HG03520 (cell line): ENCODE data around the gene PCDHGC3.
A peak's percentile ranks its signal among the peaks of the same experiment; 100 is the strongest.

Experiments
- ATAC-seq: cut with Tn5 transposase; IDR thresholded peaks from one replicate; pipeline ENCODE4 v1.9.1; 2021; ENCODE audit warnings: mild to moderate bottlenecking, moderate library complexity; ENCODE audit not compliant: unreplicated experiment

The PCDHGC3 gene

GRCh38 chr5:141519605-141520565 lies 44.1 kb downstream of the PCDHGC3 start:
- no peak for ATAC-seq

GRCh38 chr5:141521244-141521781 lies 45.5 kb downstream of the PCDHGC3 start:
- no peak for ATAC-seq

GRCh38 chr5:141522301-141522700 lies 46.5 kb downstream of the PCDHGC3 start:
- ATAC-seq: no peak

DNA sequence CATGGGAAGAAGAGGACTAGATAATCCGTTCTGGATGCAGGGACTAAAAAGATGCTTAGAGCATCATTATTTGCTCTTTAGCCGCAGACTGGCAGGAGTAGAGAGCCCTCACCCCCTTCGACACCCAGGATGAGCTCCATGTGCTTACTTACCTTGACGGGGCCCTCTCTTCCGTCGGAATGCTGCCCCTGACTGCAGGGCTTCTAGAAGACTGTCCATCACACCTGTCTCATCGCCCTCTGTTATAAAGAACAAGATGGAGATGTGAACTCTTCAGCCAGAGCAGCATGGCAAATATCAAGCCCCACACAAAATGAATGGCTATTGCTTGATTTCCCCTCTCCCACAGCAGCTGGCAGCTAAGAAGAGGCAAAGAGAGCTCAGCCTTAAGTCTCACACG lies 48.2 kb downstream of the PCDHGC3 start:
- no peak for ATAC-seq

DNA sequence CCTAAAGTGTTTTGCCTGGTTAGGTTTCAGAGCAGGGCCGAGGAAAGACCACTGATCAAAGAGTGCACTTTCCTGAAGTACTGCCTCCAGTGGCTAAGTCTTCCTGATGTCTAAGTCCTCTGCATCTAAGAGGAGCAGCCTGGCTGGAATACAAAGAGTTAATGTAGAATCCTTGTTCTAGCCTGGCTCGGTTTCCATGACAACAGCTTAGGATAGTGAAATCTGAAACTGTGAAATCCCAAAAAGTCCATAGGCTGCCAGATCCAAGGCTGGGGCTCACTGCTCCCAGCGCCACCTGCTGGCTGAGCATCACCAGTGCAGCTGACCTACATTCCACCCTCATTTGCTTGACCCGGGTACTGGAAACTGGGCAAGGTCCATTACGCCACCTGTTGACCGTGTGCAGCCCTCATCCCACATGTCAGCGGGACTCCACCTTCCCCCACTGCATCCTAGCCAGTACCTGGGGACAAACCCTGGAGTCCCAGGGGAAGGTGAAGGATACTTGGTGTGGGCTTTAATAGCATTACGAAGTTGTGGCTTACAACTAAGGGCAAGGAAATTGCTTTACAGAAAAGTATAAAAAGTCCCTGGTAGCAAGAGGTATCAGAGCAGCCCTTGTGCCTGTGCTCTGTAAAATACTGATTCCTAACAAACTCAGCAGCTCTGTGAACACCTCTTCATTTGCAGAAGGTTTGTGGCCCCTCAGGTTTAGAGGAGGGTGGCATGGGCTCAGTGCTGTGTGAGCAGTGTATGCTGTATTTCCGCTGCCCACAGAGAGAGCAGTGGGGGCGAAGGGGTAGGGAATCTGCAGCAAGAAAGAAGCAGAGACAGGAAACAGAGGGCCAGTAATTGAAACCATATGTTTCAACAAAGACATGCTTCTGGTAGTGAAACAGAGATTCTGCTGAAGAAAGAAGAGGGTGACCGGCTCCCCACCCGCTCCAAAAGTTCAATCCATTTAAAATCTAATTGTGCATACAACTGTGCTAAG lies 49.1 kb downstream of the PCDHGC3 start:
- ATAC-seq: peak; percentile 55

DNA sequence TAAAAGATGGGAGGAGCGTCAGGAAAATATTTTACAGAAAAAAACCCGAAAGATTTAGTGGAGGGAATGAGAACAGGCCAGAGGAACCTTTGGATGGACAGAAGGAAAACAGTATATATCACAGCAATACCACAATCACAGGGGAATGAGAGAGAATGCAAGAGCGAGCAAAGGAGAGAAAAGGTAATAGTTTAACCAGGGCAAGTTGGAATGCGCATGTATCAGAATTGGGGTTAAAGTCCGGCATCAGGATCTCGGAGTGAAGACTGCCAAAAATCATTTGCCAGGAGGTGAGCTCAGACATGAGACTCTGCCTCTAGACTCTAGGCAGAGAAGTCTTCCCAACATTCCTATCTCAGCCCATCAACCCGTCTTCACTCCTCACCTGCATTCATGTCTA lies 49.9 kb downstream of the PCDHGC3 start:
- no peak for ATAC-seq

- ATAC-seq: no peak
Measured at GRCh38 chr5:141527426-141527825, 51.7 kb downstream of the PCDHGC3 start.
